ENCODE results near the gene PCOLCE2. TPM values are rescaled to one million over a fixed set of nuclear protein-coding genes. Genes with fewer than 3 reads are reported as not detected.

The PCOLCE2 gene
- total RNA-seq, 4 donors from 2014 or later = 13.5 to 88.1 (median 44.2) TPM

DNA sequence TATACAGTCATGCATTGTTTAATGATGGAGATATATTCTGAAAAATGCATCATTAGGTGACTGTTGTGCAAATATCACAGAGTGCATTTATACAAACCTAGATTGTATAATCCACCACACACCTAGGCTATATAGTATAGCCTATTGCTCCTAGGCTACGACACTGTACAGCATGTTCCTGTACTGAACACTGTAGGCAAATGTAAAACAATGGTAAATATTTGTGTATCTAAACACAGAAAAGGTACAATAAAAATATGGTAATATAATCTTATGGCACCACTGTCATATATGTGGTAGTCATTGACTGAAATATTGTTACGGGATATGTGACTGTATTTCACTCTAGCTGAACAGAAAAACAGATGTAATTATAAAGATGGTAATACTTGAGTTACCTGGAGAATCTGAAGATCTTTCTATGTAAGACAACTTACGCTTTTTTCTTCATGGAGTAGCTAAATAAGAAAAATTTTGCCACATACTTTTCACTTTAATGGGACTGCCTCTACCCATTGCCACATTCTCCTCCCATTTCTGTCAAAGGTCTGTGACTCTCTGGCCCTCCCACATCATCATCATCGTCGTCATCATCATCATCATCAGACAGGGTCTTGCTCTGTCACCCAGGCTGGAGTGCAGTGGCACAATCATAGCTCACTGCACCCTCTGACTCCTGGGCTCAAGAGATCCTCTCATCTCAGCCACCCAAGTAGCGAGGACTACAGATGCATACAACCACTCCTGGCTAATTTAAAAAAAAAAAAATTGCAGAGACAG lies 7.2 kb downstream of the PCOLCE2 start:
- no peaks in the 10 kb centered on the region for H3K27me3 ChIP-seq
- no peaks in the 10 kb centered on the region for H3K36me3 ChIP-seq
- TF ChIP-seq EP300 (IDR thresholded peaks at IDR 0.05) (no peak), POLR2A (IDR thresholded peaks at IDR 0.05) (no peak), POLR2AphosphoS5 (IDR thresholded peaks at IDR 0.05) (no peak)
- TF ChIP-seq, protein P1, sequence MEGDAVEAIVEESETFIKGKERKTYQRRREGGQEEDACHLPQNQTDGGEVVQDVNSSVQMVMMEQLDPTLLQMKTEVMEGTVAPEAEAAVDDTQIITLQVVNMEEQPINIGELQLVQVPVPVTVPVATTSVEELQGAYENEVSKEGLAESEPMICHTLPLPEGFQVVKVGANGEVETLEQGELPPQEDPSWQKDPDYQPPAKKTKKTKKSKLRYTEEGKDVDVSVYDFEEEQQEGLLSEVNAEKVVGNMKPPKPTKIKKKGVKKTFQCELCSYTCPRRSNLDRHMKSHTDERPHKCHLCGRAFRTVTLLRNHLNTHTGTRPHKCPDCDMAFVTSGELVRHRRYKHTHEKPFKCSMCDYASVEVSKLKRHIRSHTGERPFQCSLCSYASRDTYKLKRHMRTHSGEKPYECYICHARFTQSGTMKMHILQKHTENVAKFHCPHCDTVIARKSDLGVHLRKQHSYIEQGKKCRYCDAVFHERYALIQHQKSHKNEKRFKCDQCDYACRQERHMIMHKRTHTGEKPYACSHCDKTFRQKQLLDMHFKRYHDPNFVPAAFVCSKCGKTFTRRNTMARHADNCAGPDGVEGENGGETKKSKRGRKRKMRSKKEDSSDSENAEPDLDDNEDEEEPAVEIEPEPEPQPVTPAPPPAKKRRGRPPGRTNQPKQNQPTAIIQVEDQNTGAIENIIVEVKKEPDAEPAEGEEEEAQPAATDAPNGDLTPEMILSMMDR (IDR thresholded peaks at IDR 0.05) = no peak
- H3K4me3 ChIP-seq = no peak overlapping the region
- ATAC-seq = no peak
- no peaks in the 10 kb centered on the region for H3K9me3 ChIP-seq
- H3K27ac ChIP-seq = no peak overlapping the region
- WGBS, 2 donors (ENCODE audit: low coverage in 1 of 2) = 95 to 97% methylated on average over 6 of the region's 6 CpGs
- H3K4me1 ChIP-seq = no peaks in the 10 kb centered on the region

DNA sequence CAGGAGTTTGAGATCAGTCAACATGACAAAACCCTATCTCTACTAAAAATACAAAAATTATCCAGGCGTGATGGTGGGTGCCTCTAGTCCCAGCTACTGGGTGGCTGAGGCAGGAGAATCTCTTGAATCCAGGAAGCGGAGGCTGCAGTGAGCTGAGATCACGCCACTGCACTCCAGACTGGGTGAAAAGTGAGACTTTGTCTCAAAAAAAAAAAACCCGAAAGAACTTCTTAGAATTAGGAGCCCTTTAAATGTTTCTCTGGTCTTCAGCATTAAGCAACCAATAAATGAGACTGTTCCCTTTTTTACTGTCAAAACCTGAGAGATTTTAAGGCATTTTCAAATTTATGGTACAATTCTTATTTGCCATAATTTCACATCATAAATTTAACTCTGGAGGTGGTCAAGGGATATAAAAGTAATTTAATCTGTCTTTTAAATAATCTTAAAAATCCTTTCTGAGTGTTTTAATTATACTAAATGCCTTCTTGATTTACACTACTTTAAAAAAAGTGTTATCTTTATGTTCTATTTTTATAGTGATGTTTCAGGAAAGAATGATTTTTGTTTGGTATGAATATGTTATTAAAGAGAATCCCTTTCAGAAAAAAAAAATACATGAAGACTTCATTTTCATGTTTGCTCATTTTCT lies 10.1 kb downstream of the PCOLCE2 start:
- TF ChIP-seq, protein P1 (IDR thresholded peaks at IDR 0.05) = no peak
- TF ChIP-seq POLR2A (IDR thresholded peaks at IDR 0.05) (no peak), EP300 (IDR thresholded peaks at IDR 0.05) (no peak), POLR2AphosphoS5 (IDR thresholded peaks at IDR 0.05) (no peak)
- Histone ChIP-seq H3K4me1 (no peaks in the 10 kb centered on the region), H3K27ac (no peak overlapping the region), H3K4me3 (no peak overlapping the region), H3K27me3 (no peaks in the 10 kb centered on the region), H3K9me3 (no peaks in the 10 kb centered on the region), H3K36me3 (no peaks in the 10 kb centered on the region)
- no peak for ATAC-seq
- WGBS, 2 donors (ENCODE audit: low coverage in 1 of 2) = 74 to 82% methylated on average over 4 of the region's 4 CpGs

DNA sequence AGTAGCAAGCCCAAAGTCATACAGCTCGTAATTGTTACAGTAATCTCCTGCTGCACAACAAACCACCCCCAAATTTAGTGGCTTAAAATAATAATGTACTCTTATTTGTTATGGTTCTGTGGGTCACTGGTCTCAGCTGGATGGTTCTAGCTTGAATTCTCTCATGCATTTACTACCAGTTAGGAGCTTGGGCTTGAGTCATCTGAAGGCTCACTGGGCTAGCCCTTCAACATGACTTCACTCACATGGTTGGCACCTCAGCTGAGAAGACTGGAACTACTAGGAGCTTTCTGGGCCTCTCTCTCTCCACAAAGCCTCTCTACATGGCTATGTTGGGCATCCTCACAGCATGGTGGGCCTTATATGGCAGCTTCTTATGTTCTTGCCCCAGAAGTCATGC lies 12.5 kb downstream of the PCOLCE2 start:
- ATAC-seq = no peak
- no peaks in the 10 kb centered on the region for H3K4me1 ChIP-seq
- 73 to 88% methylated on average over 1 of the region's 1 CpG for WGBS, 2 donors (ENCODE audit: low coverage in 1 of 2)
- TF ChIP-seq, protein P1 (IDR thresholded peaks at IDR 0.05) = no peak
- H3K9me3 ChIP-seq = no peaks in the 10 kb centered on the region
- H3K27ac ChIP-seq = no peak overlapping the region
- no peaks in the 10 kb centered on the region for H3K36me3 ChIP-seq
- no peak overlapping the region for H3K4me3 ChIP-seq
- H3K27me3 ChIP-seq = no peaks in the 10 kb centered on the region

DNA sequence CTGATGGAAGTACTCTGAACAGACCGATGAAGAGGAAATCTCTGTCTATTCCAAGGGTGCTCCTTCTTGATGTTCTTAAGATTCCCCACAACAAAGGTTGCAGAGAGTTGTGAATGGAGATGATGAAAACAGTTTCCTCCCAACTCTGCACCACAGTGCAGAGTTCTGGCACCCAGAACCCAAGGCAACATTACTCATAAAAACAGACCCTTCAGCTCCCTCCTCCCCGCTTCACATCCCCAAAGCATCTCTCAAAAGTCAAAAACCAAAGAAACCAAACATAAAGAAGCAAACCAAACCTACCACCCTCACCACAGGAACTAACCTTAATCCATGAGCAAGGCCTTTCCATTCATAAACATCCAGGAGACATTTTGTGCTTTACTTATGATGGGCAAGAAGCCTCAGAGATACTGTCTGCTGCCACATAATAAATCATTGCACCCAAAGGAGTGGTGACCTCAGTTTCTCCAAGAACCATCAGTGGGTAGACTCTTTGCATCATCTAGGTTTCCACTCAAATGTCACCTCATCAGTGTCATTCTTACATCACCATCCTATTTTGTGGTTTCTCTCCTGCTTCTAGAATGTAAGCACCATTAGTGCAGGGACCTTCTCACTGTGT lies 13.2 kb downstream of the PCOLCE2 start:
- H3K4me1 ChIP-seq = no peaks in the 10 kb centered on the region
- no peaks in the 10 kb centered on the region for H3K27me3 ChIP-seq
- TF ChIP-seq EP300 (IDR thresholded peaks at IDR 0.05) = no peak
- no peak for TF ChIP-seq POLR2AphosphoS5 (IDR thresholded peaks at IDR 0.05)
- no peak for TF ChIP-seq POLR2A (IDR thresholded peaks at IDR 0.05)
- TF ChIP-seq, protein P1 (IDR thresholded peaks at IDR 0.05) = no peak
- 95 to 100% methylated on average over 1 to 2 of the region's 2 CpGs for whole genome bisulfite sequencing, 2 donors (ENCODE audit: low coverage in 1 of 2)
- no peak overlapping the region for H3K27ac ChIP-seq
- H3K4me3 ChIP-seq = no peak overlapping the region
- ATAC-seq = no peak
- H3K36me3 ChIP-seq = no peaks in the 10 kb centered on the region
- H3K9me3 ChIP-seq = no peaks in the 10 kb centered on the region

Measured in gastroesophageal sphincter (tissue), 4 donors.